CD4-positive, alpha-beta T cell treated with Interleukin-17A for 1 hour (primary cell): ENCODE data around the gene DGUOK.

Experiments
- DNase-seq: peaks from one replicate; pipeline ENCODE4 v3.0.0-alpha.2; 2020

DGUOK gene

GRCh38 chr2:73983322-73984202, 56.9 kb downstream of the DGUOK start:
- DNase-seq = no peak

GRCh38 chr2:73984203-73984921, 57.7 kb downstream of the DGUOK start, which contains the start of gene TET3:
Gene TET3, plus strand, starts transcription at chr2:73984910. Its CDS starts 1,494 bp downstream, at chr2:73986404.
- DNase-seq = no peak

- peak; percentile 76 for DNase-seq
These were observed 58.2 kb downstream of the DGUOK start for GRCh38 chr2:73984922-73985307.

- DNase-seq = peak; percentile 67
These were observed 58.8 kb downstream of the DGUOK start for GRCh38 chr2:73985308-73986084.

GRCh38 chr2:73986085-73986681, 59.5 kb downstream of the DGUOK start:
- peak; percentile 48 for DNase-seq

GRCh38 chr2:73987109-73987947, 60.6 kb downstream of the DGUOK start:
- peak; percentile 59 for DNase-seq

GRCh38 chr2:73987948-73988700, 61.4 kb downstream of the DGUOK start:
- no peak for DNase-seq

- no peak for DNase-seq
These were observed 63.3 kb downstream of the DGUOK start for GRCh38 chr2:73989972-73990371.

- no peak for DNase-seq
These were observed 63.9 kb downstream of the DGUOK start for GRCh38 chr2:73990531-73990930.

GRCh38 chr2:73992036-73992435, 65.4 kb downstream of the DGUOK start:
- DNase-seq = no peak

GRCh38 chr2:73993376-73993775, 66.7 kb downstream of the DGUOK start:
- no peak for DNase-seq

GRCh38 chr2:73993778-73994177, 67.1 kb downstream of the DGUOK start:
- no peak for DNase-seq

GRCh38 chr2:73994178-73994831, 67.6 kb downstream of the DGUOK start:
- no peak for DNase-seq

GRCh38 chr2:73995810-73996209, 69.1 kb downstream of the DGUOK start:
- no peak for DNase-seq

GRCh38 chr2:73997813-73998212, 71.1 kb downstream of the DGUOK start:
- no peak for DNase-seq

GRCh38 chr2:73998451-73998850, 71.8 kb downstream of the DGUOK start:
- DNase-seq = peak; percentile 76

- DNase-seq = no peak
These were observed 72.3 kb downstream of the DGUOK start for GRCh38 chr2:73998933-73999332.

- DNase-seq = no peak
These were observed 73.4 kb downstream of the DGUOK start for GRCh38 chr2:73999881-74000597.

- no peak for DNase-seq
These were observed 74.0 kb downstream of the DGUOK start for GRCh38 chr2:74000666-74001065.

GRCh38 chr2:74001121-74001520, 74.4 kb downstream of the DGUOK start:
- no peak for DNase-seq
